HepG2 (cell line): ENCODE measurements around the gene PJA1. TPM values are rescaled to one million over a fixed set of nuclear protein-coding genes. Genes with fewer than 3 reads are reported as not detected.

Experiments
- ATAC-seq: fragments of 200-7000 bp; cut with Tn5 transposase; 3 replicates; pipeline ENCODE4 v1.9.1; 2020; ENCODE audit warnings: mild to moderate bottlenecking, moderate library complexity
- BruUV-seq: library from RNA; stranded (reverse); fragments of 400-500 nt; replicated peaks from 2 replicates; lab custom pipeline; 2021; lab: Mats Ljungman, UMichigan
- CTCF ChIA-PET: fragments of 300-600 bp; formaldehyde crosslinking; extraction: SDS; loops from one replicate; lab custom pipeline; 2021; ENCODE audit warnings: low total read pairs, inconsistent platforms, low intra/inter-chr PET ratio; lab: Yijun Ruan, JAX
- POLR2A ChIA-PET: fragments of 350-600 bp; sonication (Branson Sonifier 250); formaldehyde crosslinking; loops from one replicate; lab custom pipeline; 2020; ENCODE audit warnings: antibody characterized with exemption, inconsistent platforms; lab: Yijun Ruan, JAX
- DNase-seq: peaks from one replicate; pipeline ENCODE4 v3.0.0-alpha.2; 2015; ENCODE audit warnings: low spot score
- FAIRE-seq: peaks from 3 replicates; lab custom pipeline; 2011; peaks lifted over from hg19 to GRCh38; lab: Jason Lieb, UNC
- H2AFZ ChIP-seq: one replicate; pipeline ENCODE4 v1.6.1; 2011; ENCODE audit warnings: low read length, inconsistent platforms
- H3K27ac ChIP-seq: fragments of 300-600 bp; 3 replicates; pipeline ENCODE4 v1.8.0; 2011; ENCODE audit warnings: mixed run types, mild to moderate bottlenecking, mixed read lengths, low read length, inconsistent platforms; ENCODE audit not compliant: insufficient read depth; ENCODE audit errors: extremely low read length
- H3K27me3 ChIP-seq, 2 experiments: fragments of 200-600 bp in 1 of 2; 2 replicates in 1 of 2; 3 replicates in 1 of 2; pipeline versions ENCODE4 v1.6.0 to v1.8.0; 2011; ENCODE audit warnings: low read length in 2 of 2, mild to moderate bottlenecking in 2 of 2, moderate library complexity in 2 of 2, inconsistent platforms in 1 of 2; ENCODE audit not compliant: insufficient read depth in 2 of 2, control insufficient read depth in 1 of 2
- H3K36me3 ChIP-seq, 2 experiments: fragments of 200-600 bp in 1 of 2; replicated peaks in 1 of 2; 2 replicates in 1 of 2; 3 replicates in 1 of 2; pipeline versions ENCODE4 v1.5.1 to v1.8.0; 2011; ENCODE audit warnings: low read length in 2 of 2, inconsistent platforms in 1 of 2; ENCODE audit not compliant: insufficient read depth in 2 of 2, control insufficient read depth in 1 of 2
- H3K4me1 ChIP-seq: 2 replicates; pipeline ENCODE4 v1.5.1; 2012; ENCODE audit warnings: low read length, inconsistent platforms; ENCODE audit not compliant: insufficient read depth
- H3K4me2 ChIP-seq: 2 replicates; pipeline ENCODE4 v1.6.0; 2011; ENCODE audit warnings: low read depth, low read length, inconsistent platforms
- H3K4me3 ChIP-seq, 3 experiments: fragments of 200-600 bp in 1 of 3; sonication (generic), shearing (Covaris generic) in 1 of 3; replicated peaks in 1 of 3; 2 replicates each; pipeline ENCODE4 v1.5.1; 2011 to 2016; ENCODE audit warnings: low read length in 3 of 3, inconsistent platforms in 2 of 3, low read depth in 2 of 3, mild to moderate bottlenecking in 2 of 3, control low read depth in 1 of 3, mixed read lengths in 1 of 3; ENCODE audit not compliant: insufficient read depth in 1 of 3
- H3K79me2 ChIP-seq: one replicate; pipeline ENCODE4 v1.6.1; 2011; ENCODE audit warnings: low read length, inconsistent platforms; ENCODE audit not compliant: insufficient read depth
- H3K9ac ChIP-seq: 2 replicates; pipeline ENCODE4 v1.6.0; 2011; ENCODE audit warnings: mild to moderate bottlenecking, low read depth, low read length, inconsistent platforms; ENCODE audit not compliant: insufficient read depth
- H3K9me3 ChIP-seq: 2 replicates; pipeline ENCODE4 v1.5.1; 2012; ENCODE audit warnings: mild to moderate bottlenecking, low read length
- H4K20me1 ChIP-seq: 2 replicates; pipeline ENCODE4 v1.6.0; 2011; ENCODE audit warnings: inconsistent platforms, mild to moderate bottlenecking, low read length, moderate library complexity; ENCODE audit not compliant: insufficient read depth
- BCL3 ChIP-seq: sonication (generic); formaldehyde crosslinking; IDR thresholded peaks from 2 replicates; pipeline ENCODE4 v1.5.1; 2020; ENCODE audit warnings: mild to moderate bottlenecking, missing genetic modification reagents, moderate library complexity
- CSRNP1 ChIP-seq: sonication (generic); formaldehyde crosslinking; IDR thresholded peaks from 2 replicates; pipeline ENCODE4 v1.8.1; 2023; ENCODE audit warnings: mild to moderate bottlenecking, missing genetic modification reagents
- HCFC1 ChIP-seq: fragments of 150-350 bp; IDR thresholded peaks from 2 replicates; pipeline ENCODE4 v1.6.1; 2014; ENCODE audit warnings: low read depth, low read length
- MXI1 ChIP-seq: IDR thresholded peaks from 3 replicates; pipeline ENCODE4 v1.6.1; 2012; ENCODE audit warnings: low read depth, low read length, inconsistent platforms, borderline replicate concordance
- SIN3A ChIP-seq: IDR thresholded peaks from 2 replicates; pipeline ENCODE4 v1.6.1; 2011; ENCODE audit warnings: low read depth, mild to moderate bottlenecking, control low read depth, low read length, borderline replicate concordance
- ZMYM4 ChIP-seq: sonication (generic); formaldehyde crosslinking; IDR thresholded peaks from 2 replicates; pipeline ENCODE4 v1.8.1; 2023; ENCODE audit warnings: mild to moderate bottlenecking, missing genetic modification reagents
- ZNF770 ChIP-seq: sonication (generic); formaldehyde crosslinking; IDR thresholded peaks from 2 replicates; pipeline ENCODE4 v1.5.0; 2020; ENCODE audit warnings: mild to moderate bottlenecking, missing genetic modification reagents
- WGBS: methylation state at CpG from one replicate; pipeline ENCODE4 v1.1.6; 2017; ENCODE audit warnings: low lambda C conversion rate; 5-methylcytosine and 5-hydroxymethylcytosine counted together
- in situ Hi-C: cut with HindIII; loops from 2 replicates; pipeline ENCODE4 v1.10.0; 2017; ENCODE audit warnings: low pct_unique_long_range_greater_than_20kb; ENCODE audit not compliant: extremely low pct_ligation_motif_present
- intact Hi-C: fragments of 100-400 bp; cut with micrococcal nuclease; formaldehyde crosslinking; loops from one replicate; pipeline ENCODE4 v1.10.0; 2022; ENCODE audit not compliant: unreplicated experiment
- polyA plus RNA-seq, 8 experiments: library from polyadenylated mRNA; depleted of rRNA in 3 of 8; stranded (reverse) in 7 of 8; unstranded in 1 of 8; fragments of >200 nt; fragmentation: Illumina TruSeq in 4 of 8; extraction: Trizol in 4 of 8; gene quantifications; 2 replicates each; pipeline versions ENCODE4 v1.2.1 to v1.2.3, GENCODE V29; 2011 to 2016; ENCODE audit warnings: low read depth in 4 of 8, missing spikeins in 1 of 8, mixed read lengths in 1 of 8; ENCODE audit not compliant: insufficient read depth in 1 of 8
- total RNA-seq, 5 experiments: library from RNA; depleted of rRNA; stranded (reverse); fragments of >200 nt; fragmentation: Illumina TruSeq; extraction: Trizol; gene quantifications; 2 replicates each; pipeline ENCODE4 v1.2.3, GENCODE V29; 2016; ENCODE audit warnings: low read depth in 1 of 5

The PJA1 gene
- total and polyA plus RNA-seq, 2 of the 13 experiments (the other 11 are each of a cell fraction or from before 2014, with no cell fraction given) = 3.6 to 9.6 TPM

- Histone ChIP-seq H3K4me1 (no peaks in the 10 kb centered on the region), H3K4me2 (no peak overlapping the region), H3K36me3 (no peaks in the 10 kb centered on the region), H3K27me3 (no peaks in the 10 kb centered on the region), H2AFZ (no peak overlapping the region), H3K4me3 (no peak overlapping the region), H3K79me2 (no peaks in the 10 kb centered on the region), H3K27ac (no peak overlapping the region), H3K9me3 (no peaks in the 10 kb centered on the region), H3K9ac (no peak overlapping the region), H4K20me1 (no peaks in the 10 kb centered on the region)
- CTCF ChIA-PET = no interaction called here
- intact Hi-C loops (no loop called here), in situ Hi-C loops (no loop called here)
- DNase-seq (no peak), ATAC-seq (no peak), FAIRE-seq (no peak)
- WGBS = 49% methylated on average over 11 of the region's 28 CpGs
- POLR2A ChIA-PET = no interaction called here
- BruUV-seq = no TSS peak
- TF ChIP-seq BCL3 (CRISPR knock-in tag) (no peak), HCFC1 (no peak), SIN3A (no peak), ZMYM4 (no peak), CSRNP1 (CRISPR knock-in tag) (no peak), MXI1 (no peak), ZNF770 (no peak)
Observed at GRCh38 chrX:69149466-69150280, 15.6 kb downstream of the PJA1 start.
